CD4-positive, alpha-beta T cell treated with Interferon alpha-2 for 1 hour (primary cell): ENCODE data around the gene NFIX.

Experiments used
- DNase-seq, 2 donors: peaks; one replicate each; pipeline ENCODE4 v3.0.0-alpha.2; 2020 to 2022

NFIX gene

DNA sequence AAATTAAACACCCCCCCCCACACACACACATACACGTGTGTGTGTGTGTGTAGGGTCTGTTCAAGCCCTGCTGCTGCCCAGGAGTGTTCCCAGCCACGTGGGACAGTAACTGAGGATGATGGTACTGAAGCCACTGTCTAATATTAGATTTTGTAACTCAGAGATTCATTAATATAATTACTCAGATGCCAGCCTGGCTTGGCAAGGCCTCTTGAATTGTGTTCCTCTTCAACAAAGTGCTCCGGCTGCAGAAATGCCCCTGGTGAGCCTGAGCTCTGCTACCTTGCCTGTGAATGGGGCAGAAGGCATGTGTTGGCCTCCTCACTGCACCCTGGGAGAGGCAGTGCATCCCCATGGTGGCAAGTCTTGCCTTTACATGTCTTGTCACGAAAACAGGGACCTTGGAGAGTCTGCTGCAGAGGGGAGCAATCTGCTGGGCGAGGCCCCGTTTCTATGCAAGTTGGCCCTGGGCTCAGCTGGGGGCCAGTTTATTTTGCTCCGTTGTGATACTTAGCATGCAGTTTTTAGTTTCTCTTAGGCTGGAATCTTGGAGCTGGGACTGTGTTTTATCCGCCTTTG, 44.0 kb downstream of the NFIX start:
- DNase-seq = no peak

DNA sequence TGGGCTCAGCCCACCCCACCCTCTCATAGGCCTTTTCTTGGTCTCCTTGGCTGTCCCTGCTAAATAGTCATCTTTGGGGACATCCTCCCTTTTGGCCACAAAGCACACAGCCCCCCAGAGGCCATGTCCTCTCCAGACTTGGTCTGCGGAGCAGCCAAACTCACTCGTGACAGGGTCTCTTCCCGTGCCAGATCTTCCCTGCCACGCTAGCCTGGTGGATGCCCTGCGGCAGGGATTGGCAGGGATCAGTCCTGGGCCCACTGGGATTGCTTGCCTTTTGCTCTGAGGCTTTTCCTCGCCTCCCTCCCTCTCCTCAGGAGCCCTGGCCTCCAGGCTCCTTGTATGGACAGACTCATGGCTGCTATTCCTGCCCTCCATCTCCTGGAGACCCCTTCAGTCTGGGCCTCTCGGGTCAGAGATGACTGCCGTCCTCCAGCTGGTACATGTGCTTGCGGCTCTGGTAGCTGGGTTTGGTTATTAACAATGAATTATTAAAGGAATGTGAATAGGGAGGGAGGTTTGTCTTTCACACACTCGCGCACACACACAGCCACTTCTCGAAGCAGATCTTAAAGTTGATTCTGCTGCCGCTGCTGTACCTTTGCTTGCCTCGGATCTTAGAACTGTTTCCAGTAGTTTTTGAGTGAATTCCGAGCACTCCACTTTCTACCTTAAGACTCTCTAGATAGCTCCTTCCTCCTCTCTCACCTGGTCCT, 45.1 kb downstream of the NFIX start:
- no peak for DNase-seq

DNA sequence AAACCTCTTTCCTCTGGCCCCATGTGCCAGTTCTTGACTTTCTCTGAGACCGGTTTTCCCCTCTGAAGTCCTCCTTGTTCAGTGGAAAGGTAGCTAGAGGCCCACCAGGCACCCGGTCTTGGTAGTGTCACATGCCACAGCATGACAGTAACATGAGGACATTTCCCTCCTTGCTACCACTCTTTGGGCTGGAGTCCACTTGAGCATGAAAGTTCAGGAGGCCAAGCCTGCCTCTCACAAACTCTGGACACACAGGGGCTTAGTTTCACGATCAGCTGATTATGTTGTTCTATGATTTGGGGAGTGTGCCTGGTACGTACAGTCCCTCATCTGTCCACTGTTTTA, 45.6 kb downstream of the NFIX start:
- DNase-seq = no peak

DNA sequence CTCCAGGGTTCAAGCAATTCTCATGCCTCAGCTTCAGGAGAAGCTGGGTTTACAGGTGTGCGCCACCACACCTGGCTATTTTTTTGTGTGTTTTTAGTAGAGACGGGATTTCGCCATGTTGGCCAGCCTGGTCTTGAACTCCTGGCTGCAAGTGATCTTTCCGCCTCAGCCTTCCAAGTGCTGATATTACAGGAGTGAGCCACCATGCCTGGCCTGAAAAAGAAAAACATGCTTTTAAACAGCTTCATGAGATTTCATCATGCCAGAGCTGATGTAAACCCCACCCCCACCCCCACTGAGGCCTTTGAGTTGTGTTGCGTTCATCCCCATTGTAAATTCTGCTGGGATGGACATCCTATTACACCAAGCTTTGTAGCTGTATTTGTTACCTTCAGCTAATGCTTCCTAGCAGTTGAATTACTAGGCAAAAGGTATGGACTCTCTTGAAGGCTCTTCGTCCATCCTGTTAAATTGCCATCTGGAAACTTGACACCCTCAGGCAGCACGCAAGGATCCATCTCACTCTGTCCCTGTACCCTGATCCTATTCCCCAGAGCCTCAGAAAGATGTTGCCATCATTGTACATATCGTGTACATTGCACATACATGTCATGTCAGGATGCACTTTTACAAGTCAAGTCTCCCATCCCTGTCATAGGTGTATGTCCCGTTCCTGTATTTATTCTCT, 47.3 kb downstream of the NFIX start:
- DNase-seq = no peak

DNA sequence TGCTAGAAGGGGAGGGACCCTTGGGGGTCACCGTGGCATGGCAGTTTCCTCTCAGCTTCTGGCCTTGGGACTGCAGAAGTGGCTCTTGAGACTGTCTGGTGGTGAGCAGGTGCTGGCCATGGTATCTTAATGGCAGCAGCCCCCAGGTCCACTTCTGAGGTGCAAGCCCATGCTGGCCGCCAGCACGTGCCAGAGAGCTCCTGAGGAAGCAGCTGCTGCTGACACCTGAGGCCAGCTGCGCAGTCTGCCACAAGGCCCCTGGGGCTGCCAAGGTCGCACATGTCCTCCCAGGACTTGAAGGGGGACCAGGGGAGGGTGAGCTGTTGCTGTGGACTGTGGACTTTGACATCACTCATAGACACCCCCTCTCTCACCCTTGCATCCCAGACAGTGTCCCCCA, 48.0 kb downstream of the NFIX start:
- no peak for DNase-seq

DNA sequence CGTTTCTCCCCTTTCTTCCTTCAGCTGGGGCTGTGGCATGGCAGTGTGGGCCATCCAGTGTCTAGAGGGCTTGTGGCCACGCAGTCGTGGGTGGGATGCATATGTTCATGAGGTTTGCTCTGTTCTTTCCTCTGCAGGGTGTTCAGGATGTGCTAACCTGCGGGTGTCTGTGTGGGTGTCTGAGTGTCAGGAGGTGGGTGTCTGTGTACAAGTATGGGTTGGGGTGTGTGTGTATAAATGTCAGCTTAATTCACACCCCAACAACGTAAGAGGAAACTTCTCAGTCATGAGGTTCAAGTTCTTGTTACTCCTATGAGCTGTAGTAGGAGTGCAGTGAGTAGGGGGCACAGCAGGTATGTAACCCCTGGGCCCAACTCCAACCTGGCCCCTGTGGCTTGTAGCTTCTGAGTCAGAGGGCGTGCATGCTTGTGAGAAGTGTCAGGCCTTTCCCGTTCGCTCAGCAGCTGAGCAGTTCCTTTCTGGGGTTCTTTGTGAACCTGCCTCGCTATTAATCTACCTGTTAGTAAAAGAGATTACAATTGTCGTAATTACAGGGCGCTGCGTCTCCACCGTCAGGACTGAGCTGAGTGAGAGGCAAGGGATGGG, 49.1 kb downstream of the NFIX start:
- peak; percentile 55 to 66 for DNase-seq

DNA sequence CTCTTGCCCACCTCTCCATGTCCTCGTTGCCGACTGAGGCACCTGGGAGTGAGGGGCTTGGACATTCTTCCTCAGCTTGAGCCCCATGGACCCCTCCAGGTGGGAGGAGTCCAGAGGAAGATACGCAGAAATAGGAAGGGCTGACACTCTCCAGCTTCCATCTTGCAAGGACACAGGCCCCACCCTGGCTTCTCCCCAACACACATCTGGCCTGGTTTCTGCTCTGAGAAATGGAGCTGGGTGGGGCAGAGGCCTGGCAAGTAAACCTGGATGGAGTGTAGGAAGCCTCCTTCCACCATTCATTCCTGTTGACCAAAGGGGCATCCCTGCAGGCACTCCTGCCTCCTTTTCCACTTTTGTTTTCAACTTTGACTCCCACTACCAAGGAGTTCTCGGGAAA, 50.5 kb downstream of the NFIX start:
- DNase-seq = no peak

DNA sequence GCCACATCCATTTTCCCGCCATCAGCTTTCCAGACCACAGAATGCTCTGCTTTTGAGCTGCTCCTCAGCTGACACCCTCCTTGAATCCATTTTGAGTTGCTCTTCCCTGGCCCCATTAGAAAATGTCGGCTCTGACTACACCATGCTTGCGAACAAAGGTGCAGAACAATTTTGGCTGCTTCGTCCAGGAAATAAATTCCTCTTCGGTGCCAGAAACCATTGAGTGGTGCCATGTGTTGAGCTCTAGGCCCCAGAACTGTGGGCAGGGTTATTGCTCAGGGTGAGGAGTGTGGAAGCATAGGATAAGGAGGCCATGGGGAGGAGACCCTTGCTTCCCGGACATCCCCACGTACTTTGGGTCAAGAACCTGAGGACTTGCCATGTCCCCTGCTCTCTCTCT, 52.1 kb downstream of the NFIX start:
- no peak for DNase-seq

DNA sequence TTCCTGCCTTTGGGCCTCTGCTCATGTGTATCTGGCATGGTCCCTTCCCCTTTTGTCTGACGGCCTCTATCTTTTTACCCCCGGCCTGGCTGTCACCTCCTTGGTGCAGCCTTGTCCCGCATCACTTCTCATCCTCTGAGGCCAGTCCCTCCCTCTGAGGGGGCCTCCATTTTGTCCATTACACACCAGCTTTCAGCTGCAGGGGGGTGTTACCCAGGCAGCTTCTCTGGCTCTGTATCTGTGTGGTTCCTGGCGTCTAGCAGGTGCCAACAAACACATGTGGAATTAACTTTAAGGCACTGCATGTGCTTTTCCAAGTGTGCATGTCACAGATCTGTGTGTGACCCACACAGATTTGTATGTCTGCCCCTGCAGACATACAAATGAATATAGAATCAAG, 55.0 kb downstream of the NFIX start:
- DNase-seq = no peak

DNA sequence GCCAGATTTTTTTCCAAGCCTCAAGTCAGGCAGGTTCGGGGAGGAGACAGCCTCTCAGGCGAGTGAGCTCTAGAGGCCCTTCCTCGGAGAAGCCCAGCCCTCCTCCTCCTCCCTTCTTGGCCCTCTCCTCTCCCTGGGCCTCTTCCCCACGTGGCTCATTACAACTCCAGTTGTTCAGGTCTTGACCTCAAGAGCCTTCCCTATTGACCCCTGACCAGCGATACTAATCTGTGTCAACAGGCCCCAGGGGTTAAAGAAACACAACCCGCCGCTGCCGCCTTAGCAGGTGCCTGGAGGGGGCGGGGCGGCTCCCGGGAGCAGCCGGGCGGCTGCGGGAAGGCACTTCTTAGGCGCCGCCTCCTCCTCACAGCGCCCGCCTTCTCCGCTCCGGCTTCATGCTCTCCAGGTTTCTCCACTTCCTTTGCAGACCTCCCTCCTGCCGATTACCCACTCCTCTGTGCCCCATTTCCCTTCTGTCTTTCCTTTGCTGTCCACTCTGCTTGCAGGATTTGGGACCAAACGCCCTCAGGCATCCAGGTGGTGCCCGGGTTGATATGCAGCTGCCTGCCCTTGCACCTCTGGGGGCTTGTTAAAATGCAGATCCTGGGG, 56.4 kb downstream of the NFIX start:
- peak in 1 of 2 donors; percentile 6 for DNase-seq

DNA sequence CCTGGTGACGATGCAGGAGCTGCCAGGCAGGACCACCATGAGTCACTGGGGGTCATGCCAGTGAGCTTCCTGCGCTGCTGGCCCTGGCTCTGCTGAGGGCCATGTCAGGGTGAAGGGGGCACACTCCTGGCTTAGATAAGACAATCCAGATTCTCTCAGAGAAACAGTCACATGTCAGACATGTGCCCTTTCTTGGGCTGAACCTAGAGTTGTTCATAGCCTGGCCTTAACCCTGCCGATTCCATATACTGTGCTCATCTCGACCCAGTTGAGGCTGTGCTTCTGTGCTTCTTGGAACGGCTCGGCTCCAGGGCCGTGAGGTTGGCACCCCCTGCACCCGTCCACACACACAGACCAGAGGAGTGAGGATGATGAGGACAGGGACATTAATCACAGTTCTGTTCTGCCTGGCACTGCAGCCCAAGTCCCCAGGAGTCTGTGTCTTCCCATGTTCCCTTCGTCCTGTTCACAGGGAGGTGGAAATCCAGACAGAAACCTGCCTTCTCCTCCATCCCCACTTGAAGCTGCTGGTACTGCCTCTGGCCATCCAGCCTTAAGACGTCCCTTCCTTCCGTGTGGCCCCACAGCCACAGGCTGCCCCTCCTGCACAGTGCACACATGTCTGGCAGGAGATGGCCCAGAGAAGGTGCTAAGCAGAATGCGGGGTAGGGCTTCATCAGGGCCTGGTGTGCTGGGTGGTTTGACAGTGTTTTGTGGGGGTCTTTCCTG, 57.3 kb downstream of the NFIX start:
- no peak for DNase-seq

DNA sequence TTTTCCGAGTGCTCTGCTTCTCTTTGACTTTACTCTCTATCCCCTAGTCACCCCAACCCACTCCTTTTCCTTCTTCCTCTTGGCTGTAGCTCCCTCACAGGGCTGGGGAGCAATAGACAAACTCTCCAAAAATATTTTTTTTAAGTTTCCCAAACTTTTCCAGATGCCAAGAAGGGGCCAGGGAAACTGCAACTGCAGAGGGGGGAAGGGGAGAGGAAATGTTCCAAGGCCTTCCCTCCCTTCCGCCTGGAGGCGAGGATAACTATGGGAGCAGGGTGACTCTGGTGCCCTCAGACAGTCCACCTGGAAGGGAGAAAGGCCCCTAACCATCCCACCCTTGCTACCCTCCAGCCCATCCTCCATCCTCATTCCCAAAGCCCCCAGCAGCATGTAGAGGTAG, 58.0 kb downstream of the NFIX start:
- DNase-seq = no peak

DNA sequence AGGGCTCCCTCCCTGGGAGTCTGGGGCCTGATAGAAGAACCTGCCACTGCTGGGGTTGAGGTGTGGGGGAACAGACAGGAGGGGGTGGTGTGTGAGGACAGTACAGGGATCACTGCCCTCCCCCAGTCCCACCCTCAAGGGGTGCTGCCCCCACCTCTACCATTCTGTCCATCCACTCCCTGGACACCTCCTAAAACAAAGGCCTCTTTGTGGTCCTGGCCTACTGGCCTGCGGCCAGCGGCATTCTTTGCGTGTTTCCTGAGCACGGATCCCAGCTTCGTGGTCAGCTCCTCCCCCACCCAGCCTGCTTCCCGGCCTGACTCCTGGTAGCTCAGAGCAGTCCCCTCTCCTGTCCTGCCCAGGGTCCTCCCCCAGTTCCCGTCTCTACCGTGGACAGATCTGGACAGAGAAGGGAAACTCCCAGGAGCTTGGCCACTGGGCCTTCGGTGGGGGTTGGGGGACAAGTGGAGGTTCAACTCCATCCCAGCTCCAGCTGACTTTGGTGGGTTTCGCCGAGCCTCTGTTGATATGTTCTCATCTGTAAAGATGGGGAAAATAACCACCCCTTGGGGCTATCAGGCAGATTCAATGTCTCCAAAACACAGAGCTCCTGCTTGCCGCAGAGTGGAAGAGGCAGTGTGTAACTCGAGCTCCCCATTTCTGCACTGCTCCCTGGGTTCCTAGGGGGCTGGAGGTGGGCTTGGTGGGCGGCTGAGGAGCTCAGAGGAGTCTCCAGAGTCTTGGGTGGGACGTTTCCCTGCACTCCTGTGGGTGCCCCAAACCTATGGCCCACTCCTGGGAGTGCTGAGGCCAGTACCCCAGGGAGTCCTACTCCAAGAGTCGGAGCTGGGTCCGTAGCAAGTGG, 58.7 kb downstream of the NFIX start:
- DNase-seq = no peak

DNA sequence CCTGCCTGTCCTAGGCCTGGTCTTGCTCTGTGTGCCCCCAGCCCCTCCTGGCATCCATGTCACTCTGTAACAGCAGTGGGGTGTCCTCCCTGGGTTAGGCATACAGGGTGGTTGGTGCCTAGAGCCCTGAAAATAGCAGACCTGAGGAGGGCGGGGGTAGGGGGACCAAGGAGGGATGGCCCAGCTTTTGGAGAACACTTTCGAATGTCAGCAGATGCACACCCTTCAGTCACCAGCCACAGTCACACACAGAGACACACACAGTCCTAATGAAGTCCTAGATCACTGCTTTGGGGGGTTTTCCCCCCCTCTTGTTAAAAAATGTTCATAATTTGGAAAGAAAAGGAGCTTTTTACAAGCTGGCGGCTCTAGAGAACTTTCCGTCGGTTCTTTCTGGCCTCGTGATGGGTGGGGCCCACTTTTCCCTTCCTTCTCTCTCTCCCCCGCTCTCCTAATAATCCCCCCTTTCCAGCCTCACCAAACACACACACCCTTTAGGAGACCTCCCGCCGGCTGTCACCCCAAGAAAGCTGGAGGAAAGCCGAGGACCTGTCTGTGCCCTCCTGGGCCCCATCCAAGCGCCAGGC, 59.4 kb downstream of the NFIX start:
- no peak for DNase-seq

DNA sequence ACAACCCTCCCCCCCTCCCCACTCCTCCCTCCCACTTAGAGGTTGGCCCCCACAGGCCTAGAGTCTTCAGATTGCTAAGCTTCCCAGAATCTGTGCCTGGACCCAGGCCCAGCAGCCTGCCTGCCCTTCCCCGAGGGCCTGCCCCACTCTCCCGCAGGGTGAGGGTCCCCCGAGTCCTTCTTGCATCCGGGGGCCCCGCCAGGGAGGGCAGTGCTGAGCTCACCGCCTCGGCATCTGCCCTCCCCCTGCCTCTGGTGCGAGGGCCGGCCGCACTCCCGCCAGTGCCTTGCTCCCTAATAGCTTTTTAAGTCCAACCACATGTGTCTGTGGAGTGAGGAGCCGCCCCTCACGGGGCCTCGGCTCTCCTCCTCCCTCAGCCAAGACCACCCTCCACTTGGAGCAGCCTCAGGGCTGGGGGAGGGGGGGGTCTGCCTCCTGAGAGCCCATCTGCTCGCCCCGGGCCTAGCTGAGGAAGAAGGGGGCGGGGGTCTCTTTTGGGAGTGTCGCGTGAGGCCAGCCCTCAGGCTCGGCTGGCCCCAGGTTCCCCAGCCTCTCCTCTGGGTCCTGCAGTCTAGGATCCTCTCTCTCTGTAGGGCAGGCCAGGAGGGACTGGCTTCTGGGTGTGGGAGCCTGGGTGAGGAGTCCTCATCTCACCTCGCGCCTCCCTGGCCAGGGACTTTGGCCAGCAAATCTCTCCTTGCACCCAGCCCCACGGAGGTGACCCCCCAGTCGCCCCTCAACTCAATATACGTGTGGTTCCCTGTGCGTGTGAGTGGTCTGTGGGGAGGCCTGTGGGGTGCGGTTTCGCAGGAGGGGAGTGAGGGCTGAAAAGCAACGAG, 60.2 kb downstream of the NFIX start:
- no peak for DNase-seq

DNA sequence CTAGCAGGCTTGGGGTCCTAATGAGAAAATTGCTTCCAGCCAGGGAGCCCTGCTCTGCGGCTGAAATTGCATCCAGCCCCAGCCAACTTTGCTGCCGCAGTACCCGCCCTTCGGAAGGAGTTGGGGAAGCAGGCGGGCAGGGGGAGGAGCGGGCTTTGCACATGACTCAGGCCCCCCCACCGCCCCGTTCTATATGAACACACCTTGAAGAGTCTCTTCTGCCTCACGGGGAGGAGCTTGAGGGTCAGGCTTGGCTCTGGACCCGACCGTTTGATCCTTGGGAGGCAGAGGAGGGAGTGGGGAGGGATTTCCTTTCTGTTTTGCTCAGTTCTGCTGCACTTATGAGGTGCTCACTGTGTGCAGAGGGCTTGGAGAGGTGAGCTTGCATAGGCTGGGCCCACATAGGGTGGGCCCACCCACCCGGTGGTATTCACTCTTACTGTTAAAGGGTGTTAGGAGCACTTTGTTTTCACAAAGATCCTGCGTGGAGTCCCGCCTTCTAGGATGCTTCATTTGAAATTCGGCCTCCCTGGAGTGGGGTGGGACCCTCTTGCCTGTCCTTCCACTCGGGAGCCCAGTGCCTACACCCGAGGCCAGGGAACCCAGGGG, 60.9 kb downstream of the NFIX start:
- DNase-seq = no peak

DNA sequence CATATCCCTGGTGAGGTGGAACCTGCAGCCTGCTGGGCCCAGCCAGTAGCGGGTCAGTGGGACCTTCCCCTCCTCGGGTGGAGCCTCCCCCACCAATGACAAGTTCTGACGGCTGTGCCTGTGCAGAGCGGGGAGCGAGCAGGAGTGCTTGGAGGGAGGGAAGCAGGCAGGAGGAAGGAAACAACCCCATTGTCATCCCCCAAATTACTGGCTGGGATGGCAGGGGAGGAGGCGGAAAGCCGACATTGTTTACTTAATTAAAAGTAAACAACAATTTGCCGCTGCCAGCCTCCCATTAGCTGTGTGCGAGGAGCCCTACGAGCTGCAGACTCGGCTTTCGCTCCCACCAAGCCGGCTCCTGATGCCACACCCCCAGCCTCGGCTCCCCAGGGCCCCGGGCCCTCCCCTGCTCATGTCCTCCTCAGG, 61.9 kb downstream of the NFIX start:
- DNase-seq = no peak

DNA sequence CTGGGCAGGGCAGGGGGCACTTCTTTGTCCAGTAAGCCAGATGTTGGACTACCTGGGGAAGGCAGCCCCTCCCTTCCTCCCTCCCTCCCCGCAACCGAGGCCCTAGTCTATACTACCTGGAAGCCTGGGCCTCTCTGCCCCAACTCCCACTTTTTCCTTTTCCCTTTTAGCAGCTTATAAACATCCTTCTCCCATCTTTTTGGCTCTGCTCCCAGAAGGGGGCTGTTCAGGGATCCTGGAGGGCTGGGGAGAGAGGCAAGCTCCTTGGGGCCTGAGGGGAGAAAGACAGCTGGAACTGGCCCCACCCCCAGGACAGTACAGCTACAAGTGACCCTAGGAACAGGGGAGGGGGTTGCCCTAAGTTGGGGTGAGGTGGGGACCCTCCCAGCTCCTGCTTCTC, 62.5 kb downstream of the NFIX start:
- no peak for DNase-seq

DNA sequence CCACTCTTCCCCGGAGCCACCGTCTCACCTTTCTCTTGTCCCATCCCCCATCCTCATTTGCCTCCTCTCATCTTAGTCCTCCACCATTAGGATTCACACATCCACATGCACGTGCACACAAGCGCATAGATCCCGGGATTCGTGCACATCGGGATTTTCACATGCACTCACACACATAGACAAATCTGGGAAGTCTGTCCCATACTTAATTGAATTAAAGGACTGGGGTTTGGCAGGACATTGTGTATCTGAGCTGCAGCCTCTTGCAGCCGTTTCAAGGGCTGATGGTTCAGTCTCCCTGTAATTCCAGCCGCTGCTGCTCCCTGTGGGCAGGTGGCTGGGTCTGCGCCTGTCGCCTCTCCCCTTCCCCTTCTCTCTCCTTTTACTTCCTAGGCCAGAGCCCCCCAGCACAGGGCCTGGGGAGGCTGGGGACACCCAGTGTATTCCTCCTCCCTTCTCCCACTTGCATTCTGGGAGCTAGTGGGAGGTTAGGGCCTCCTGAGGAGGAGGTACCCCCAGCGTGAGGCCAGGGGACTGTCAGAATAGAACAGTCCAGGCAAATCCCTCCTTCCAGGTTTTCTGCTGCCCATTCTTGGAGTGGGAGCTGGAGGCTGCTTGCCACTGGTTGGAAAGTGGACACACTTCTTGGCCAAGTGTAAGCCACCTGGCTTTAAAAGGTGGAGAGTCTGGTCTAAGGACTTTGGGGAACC, 63.8 kb downstream of the NFIX start:
- no peak for DNase-seq
